Measurements from ENCODE around the gene DCANP1.

DNA sequence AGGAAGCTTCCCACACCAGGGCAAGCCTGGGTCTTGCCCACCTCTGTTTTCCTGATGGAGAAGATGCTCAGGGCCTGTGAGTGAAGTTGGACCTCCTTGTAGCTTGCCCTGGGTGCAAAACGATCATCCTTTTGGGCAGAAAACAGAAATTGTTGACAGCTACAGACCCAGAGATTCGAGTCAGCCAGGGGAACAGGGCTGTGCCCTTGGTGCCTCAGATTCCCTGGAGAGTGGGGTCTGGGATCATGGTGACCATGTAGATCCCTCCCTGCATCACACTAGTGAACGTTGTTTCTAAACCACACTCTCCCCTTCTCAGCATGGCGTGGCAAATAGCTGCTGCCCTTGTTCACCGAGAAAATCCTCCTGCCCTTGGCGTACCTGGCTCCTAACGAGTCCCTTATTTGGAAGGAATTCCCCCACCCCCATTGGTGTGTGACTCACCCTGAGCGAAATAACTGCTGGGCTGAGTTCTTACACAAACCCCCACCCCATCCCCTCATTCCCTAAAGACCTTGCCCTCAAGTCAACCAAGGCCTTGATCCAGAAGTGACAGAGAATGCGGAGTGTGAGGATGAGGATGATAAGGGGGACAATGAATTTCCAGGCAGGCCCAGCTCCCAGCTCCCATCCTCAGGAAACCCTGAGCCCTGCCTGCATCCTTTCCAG lies 1.1 kb upstream of the DCANP1 start:
- TF ChIP-seq EZH2 (IDR thresholded peaks at IDR 0.05) (no peak), POLR2AphosphoS5 (IDR thresholded peaks at IDR 0.05; ENCODE audit: borderline replicate concordance, low read depth, low read length) (no peak)
